ENCODE results near the gene SLC36A4.
A peak's percentile ranks its signal among the peaks of the same experiment; 100 is the strongest.

SLC36A4 gene

DNA sequence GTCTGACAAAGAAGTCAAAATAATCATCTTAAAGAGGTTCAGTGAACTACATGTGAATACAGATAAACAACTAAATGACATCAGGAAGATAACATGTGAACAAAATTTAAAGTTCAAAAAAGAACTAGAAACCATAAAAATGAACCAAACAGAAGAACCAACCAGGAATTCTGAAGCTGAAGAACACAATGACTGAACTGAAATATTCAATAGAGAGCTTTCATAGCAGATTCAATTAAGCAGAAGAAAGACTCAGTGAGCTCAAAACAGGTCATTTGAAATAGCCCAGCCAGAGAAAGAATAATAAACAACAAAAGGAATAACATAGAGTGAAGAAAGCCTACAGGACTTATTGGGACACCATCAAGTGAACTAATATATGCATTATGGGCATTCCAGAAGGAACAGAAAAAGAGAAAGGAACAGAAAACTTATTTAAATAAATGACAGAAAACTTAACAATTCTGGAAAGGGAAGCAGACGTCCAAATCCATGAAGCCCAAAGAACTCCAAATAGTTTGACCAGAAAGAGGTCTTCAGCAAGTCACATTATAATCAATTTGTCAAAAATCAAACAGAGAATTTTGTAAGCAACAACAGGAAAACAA lies 11.0 kb upstream of the SLC36A4 start:
- Histone ChIP-seq H3K4me3 (ENCODE audit: insufficient read depth, low read length, poor library complexity, severe bottlenecking) (no peak overlapping the region), H3K9me3 (ENCODE audit: insufficient read depth, low read length) (no peaks in the 10 kb centered on the region), H3K9me2 (replicated peaks; ENCODE audit: insufficient read depth, low read length) (no peaks in the 10 kb centered on the region), H3K4me2 (ENCODE audit: low read depth, low read length, poor library complexity, severe bottlenecking) (no peak overlapping the region), H3F3A (ENCODE audit: insufficient read depth) (no peaks in the 10 kb centered on the region), H3K27ac (ENCODE audit: low read depth, low read length) (no peak overlapping the region), H4K20me1 (ENCODE audit: low read depth, low read length) (no peaks in the 10 kb centered on the region), H3K9ac (ENCODE audit: low read length) (no peak overlapping the region), H3K27me3 (ENCODE audit: low read length) (no peaks in the 10 kb centered on the region), H2AFZ (ENCODE audit: low read depth, low read length, severe bottlenecking) (no peak overlapping the region), H3K79me2 (ENCODE audit: insufficient read depth, low read length) (no peaks in the 10 kb centered on the region), H3K36me3 (ENCODE audit: low read length) (no peaks in the 10 kb centered on the region)
- no peak for TF ChIP-seq EZH2phosphoT487 (conservative IDR thresholded peaks at IDR 0.05; ENCODE audit: low read length)
- TF ChIP-seq, protein P1, sequence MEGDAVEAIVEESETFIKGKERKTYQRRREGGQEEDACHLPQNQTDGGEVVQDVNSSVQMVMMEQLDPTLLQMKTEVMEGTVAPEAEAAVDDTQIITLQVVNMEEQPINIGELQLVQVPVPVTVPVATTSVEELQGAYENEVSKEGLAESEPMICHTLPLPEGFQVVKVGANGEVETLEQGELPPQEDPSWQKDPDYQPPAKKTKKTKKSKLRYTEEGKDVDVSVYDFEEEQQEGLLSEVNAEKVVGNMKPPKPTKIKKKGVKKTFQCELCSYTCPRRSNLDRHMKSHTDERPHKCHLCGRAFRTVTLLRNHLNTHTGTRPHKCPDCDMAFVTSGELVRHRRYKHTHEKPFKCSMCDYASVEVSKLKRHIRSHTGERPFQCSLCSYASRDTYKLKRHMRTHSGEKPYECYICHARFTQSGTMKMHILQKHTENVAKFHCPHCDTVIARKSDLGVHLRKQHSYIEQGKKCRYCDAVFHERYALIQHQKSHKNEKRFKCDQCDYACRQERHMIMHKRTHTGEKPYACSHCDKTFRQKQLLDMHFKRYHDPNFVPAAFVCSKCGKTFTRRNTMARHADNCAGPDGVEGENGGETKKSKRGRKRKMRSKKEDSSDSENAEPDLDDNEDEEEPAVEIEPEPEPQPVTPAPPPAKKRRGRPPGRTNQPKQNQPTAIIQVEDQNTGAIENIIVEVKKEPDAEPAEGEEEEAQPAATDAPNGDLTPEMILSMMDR (IDR thresholded peaks at IDR 0.05; ENCODE audit: insufficient read depth, low read length, poor library complexity, severe bottlenecking), result no peak

DNA sequence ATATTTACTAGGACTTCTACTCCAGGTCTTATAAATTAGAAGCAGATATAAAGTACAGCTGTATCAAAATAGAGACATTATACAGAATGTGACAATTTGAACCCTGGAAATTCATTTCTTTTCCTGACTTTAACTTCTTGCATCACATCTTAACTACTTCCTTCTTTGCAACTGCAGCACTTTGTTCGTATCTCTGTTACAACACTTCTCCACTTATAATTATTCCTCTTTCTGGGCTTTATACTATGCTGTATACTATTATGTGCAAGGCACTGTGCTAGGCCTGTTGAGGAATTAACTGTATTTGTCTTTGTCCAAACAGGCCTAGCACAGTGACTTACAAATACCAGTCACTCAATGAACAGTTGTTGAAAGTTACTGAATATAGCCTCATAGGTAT lies 1.8 kb upstream of the SLC36A4 start:
- no peak overlapping the region for H3K9ac ChIP-seq (ENCODE audit: low read length)
- no peak overlapping the region for H2AFZ ChIP-seq (ENCODE audit: low read depth, low read length, severe bottlenecking)
- no peaks in the 10 kb centered on the region for H3F3A ChIP-seq (ENCODE audit: insufficient read depth)
- no peaks in the 10 kb centered on the region for H3K9me3 ChIP-seq (ENCODE audit: insufficient read depth, low read length)
- H3K4me3 ChIP-seq (ENCODE audit: insufficient read depth, low read length, poor library complexity, severe bottlenecking), result no peak overlapping the region
- H4K20me1 ChIP-seq (ENCODE audit: low read depth, low read length), result no peaks in the 10 kb centered on the region
- no peak overlapping the region for H3K27ac ChIP-seq (ENCODE audit: low read depth, low read length)
- H3K27me3 ChIP-seq (ENCODE audit: low read length), result no peaks in the 10 kb centered on the region
- TF ChIP-seq, protein P1 (IDR thresholded peaks at IDR 0.05; ENCODE audit: insufficient read depth, low read length, poor library complexity, severe bottlenecking), result no peak
- TF ChIP-seq EZH2phosphoT487 (conservative IDR thresholded peaks at IDR 0.05; ENCODE audit: low read length), result no peak
- no peaks in the 10 kb centered on the region for H3K9me2 ChIP-seq (replicated peaks; ENCODE audit: insufficient read depth, low read length)
- H3K79me2 ChIP-seq (ENCODE audit: insufficient read depth, low read length), result peaks cover 24% of the 10 kb centered on the region
- H3K36me3 ChIP-seq (ENCODE audit: low read length), result no peaks in the 10 kb centered on the region
- H3K4me2 ChIP-seq (ENCODE audit: low read depth, low read length, poor library complexity, severe bottlenecking), result no peak overlapping the region

DNA sequence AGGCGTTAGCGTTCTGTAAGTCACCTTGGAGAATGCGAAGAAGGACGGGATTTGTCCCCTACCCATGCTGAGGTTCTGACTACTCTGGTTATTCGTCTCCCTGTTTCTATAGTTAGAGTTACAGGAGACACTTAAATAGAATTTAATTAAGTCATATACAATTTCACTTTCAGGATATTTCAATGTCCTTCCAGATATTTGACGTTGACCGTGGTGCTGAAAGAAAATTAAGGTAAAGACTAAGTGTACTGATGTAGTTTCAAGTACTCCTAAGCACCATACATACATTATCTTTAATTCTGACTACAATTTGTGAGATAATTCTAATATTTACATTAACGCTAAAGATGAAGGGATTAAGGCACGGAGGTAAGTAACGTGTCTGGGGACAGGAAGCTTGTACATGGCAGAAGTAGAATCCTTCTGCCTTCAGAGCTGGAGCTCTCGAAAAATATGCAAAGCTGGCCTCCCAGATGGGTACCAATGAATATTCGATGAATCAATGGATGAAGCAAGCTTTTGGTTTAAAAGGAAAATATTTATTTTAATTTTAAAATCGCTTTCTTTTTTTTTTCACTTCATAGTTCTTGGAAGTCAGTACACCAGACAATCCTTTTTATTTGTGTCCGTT lies 539 bp upstream of the SLC36A4 start:
- Histone ChIP-seq H2AFZ (ENCODE audit: low read depth, low read length, severe bottlenecking) (peak overlapping the region; percentile 99), H3K4me2 (ENCODE audit: low read depth, low read length, poor library complexity, severe bottlenecking) (peak overlapping the region; percentile 94), H4K20me1 (ENCODE audit: low read depth, low read length) (no peaks in the 10 kb centered on the region), H3K79me2 (ENCODE audit: insufficient read depth, low read length) (peaks cover 34% of the 10 kb centered on the region), H3K9ac (ENCODE audit: low read length) (peak overlapping the region; percentile 81), H3K27ac (ENCODE audit: low read depth, low read length) (no peak overlapping the region), H3K9me3 (ENCODE audit: insufficient read depth, low read length) (no peaks in the 10 kb centered on the region), H3F3A (ENCODE audit: insufficient read depth) (no peaks in the 10 kb centered on the region), H3K36me3 (ENCODE audit: low read length) (no peaks in the 10 kb centered on the region), H3K4me3 (ENCODE audit: insufficient read depth, low read length, poor library complexity, severe bottlenecking) (peak overlapping the region; percentile 63), H3K9me2 (replicated peaks; ENCODE audit: insufficient read depth, low read length) (no peaks in the 10 kb centered on the region), H3K27me3 (ENCODE audit: low read length) (no peaks in the 10 kb centered on the region)
- TF ChIP-seq, protein P1 (IDR thresholded peaks at IDR 0.05; ENCODE audit: insufficient read depth, low read length, poor library complexity, severe bottlenecking), result no peak
- no peak for TF ChIP-seq EZH2phosphoT487 (conservative IDR thresholded peaks at IDR 0.05; ENCODE audit: low read length)

All from SU-DHL-6 (cell line).